H1 (cell line): ENCODE results near the gene GMPPA. TPM values are rescaled to one million over a fixed set of nuclear protein-coding genes. Genes with fewer than 3 reads are reported as not detected.

Source experiments
- ATF2 ChIP-seq: IDR thresholded peaks from 2 replicates; pipeline ENCODE4 v1.6.1; 2012; ENCODE audit warnings: low read length, inconsistent platforms
- BCL11A ChIP-seq, 2 experiments: IDR thresholded peaks; one replicate each; pipeline ENCODE4 v1.6.1; 2011; ENCODE audit warnings: low read depth in 2 of 2, low read length in 2 of 2, mild to moderate bottlenecking in 2 of 2
- CBX5 ChIP-seq: fragments of 300-800, 300-1000 bp; sonication (generic); IDR thresholded peaks from 2 replicates; pipeline ENCODE4 v1.7.1; 2016; ENCODE audit warnings: antibody characterized with exemption, low read length, low read depth
- CREB1 ChIP-seq: IDR thresholded peaks from 2 replicates; pipeline ENCODE4 v1.6.1; 2012; ENCODE audit warnings: inconsistent platforms
- EP300 ChIP-seq, 2 experiments: IDR thresholded peaks; 1 replicate in 1 of 2; 2 replicates in 1 of 2; pipeline ENCODE4 v1.6.1; 2011 to 2012; ENCODE audit warnings: low read depth in 2 of 2, low read length in 2 of 2, mild to moderate bottlenecking in 2 of 2, borderline replicate concordance in 1 of 2, inconsistent platforms in 1 of 2, moderate library complexity in 1 of 2
- FOSL1 ChIP-seq: IDR thresholded peaks from 2 replicates; pipeline ENCODE4 v1.6.1; 2011; ENCODE audit warnings: mild to moderate bottlenecking, low read depth, low read length, moderate library complexity; ENCODE audit not compliant: insufficient read depth
- GTF2F1 ChIP-seq: IDR thresholded peaks from 2 replicates; pipeline ENCODE4 v1.6.1; 2012; ENCODE audit warnings: low read depth, low read length, improper control_type of control experiment, borderline replicate concordance
- JUN ChIP-seq: IDR thresholded peaks from 2 replicates; pipeline ENCODE4 v1.6.1; 2011; ENCODE audit warnings: low read depth, mild to moderate bottlenecking, improper control_type of control experiment, low read length
- KDM1A ChIP-seq: fragments of 200-600, 300-600 bp; sonication (generic); IDR thresholded peaks from 2 replicates; pipeline ENCODE4 v1.7.1; 2016; ENCODE audit warnings: mild to moderate bottlenecking, low read length, borderline replicate concordance
- MAFK ChIP-seq: IDR thresholded peaks from 2 replicates; pipeline ENCODE4 v1.6.1; 2012; ENCODE audit warnings: low read depth, mild to moderate bottlenecking, improper control_type of control experiment, low read length
- NRF1 ChIP-seq: IDR thresholded peaks from 2 replicates; pipeline ENCODE4 v1.6.1; 2011; ENCODE audit warnings: mild to moderate bottlenecking, low read depth, low read length, improper control_type of control experiment
- PHF8 ChIP-seq: fragments of 200-600 bp; sonication (generic); conservative IDR thresholded peaks from 2 replicates; pipeline ENCODE4 v1.7.1; 2012; ENCODE audit warnings: low read depth, mild to moderate bottlenecking, inconsistent platforms, low read length, moderate library complexity
- POLR2A ChIP-seq, 2 experiments: IDR thresholded peaks; 1 replicate in 1 of 2; 2 replicates in 1 of 2; pipeline ENCODE4 v1.6.1; 2011; ENCODE audit warnings: low read depth in 2 of 2, low read length in 2 of 2, mild to moderate bottlenecking in 2 of 2; ENCODE audit errors: control extremely low read depth in 1 of 2
- POU5F1 ChIP-seq: IDR thresholded peaks from 2 replicates; pipeline ENCODE4 v1.6.1; 2011; ENCODE audit warnings: low read depth, mild to moderate bottlenecking, low read length, moderate library complexity
- RAD21 ChIP-seq, 2 experiments: IDR thresholded peaks in 1 of 2; conservative IDR thresholded peaks in 1 of 2; 2 replicates each; pipeline ENCODE4 v1.6.1; 2011; ENCODE audit warnings: low read depth in 2 of 2, low read length in 2 of 2, improper control_type of control experiment in 1 of 2, inconsistent platforms in 1 of 2, mild to moderate bottlenecking in 1 of 2, moderate library complexity in 1 of 2
- SRF ChIP-seq: IDR thresholded peaks from 2 replicates; pipeline ENCODE4 v1.6.1; 2011; ENCODE audit warnings: mild to moderate bottlenecking, low read depth, low read length, moderate library complexity
- TAF7 ChIP-seq: optimal IDR thresholded peaks from 2 replicates; pipeline ENCODE3; 2011; ENCODE audit warnings: low read depth, mild to moderate bottlenecking, inconsistent platforms, low read length, moderate library complexity, borderline replicate concordance
- TCF12 ChIP-seq: IDR thresholded peaks from 2 replicates; pipeline ENCODE4 v1.6.1; 2011; ENCODE audit warnings: low read depth, mild to moderate bottlenecking, low read length
- polyA plus RNA-seq, 7 experiments: library from polyadenylated mRNA; depleted of rRNA in 3 of 7; stranded (reverse) in 5 of 7; unstranded in 2 of 7; fragments of >200 nt in 5 of 7; fragments of 200-250 nt in 2 of 7; gene quantifications; 1 replicate in 5 of 7; 2 replicates in 1 of 7; 4 replicates in 1 of 7; pipeline versions ENCODE4 v1.2.1 to v1.2.3, GENCODE V29; 2011 to 2013; ENCODE audit warnings: missing spikeins in 2 of 7, mixed read lengths in 2 of 7
- total RNA-seq: library from RNA; stranded (reverse); fragmentation: NEBNext Ultra II Directional; extraction: Animal tissue kit (Norgen Biotek cat#: 25700); gene quantifications from 2 replicates; pipeline ENCODE4 v1.2.1, GENCODE V29; 2021
- TF ChIP-seq, protein P1 (sequence below): IDR thresholded peaks from 2 replicates; pipeline ENCODE4 v1.6.1; 2012; ENCODE audit warnings: inconsistent platforms
- TF ChIP-seq, protein P2 (sequence below): IDR thresholded peaks from 2 replicates; pipeline ENCODE4 v1.6.1; 2011; ENCODE audit warnings: low read length, improper control_type of control experiment

Gene GMPPA
- total and polyA plus RNA-seq, 2 of the 8 experiments (the other 6 are each of a cell fraction or from before 2014, with no cell fraction given): 34.3 to 98.8 TPM

GRCh38 chr2:219498280-219499057 lies at the start of gene GMPPA (continued):
- no peak for TF ChIP-seq POU5F1
- TF ChIP-seq EP300 (IDR thresholded peaks at IDR 0.05; ENCODE audit: borderline replicate concordance in 1 of 2, low read depth in 2 of 2, low read length in 2 of 2): no peak
- TF ChIP-seq NRF1: no peak
- no peak for TF ChIP-seq TCF12
- TF ChIP-seq CBX5: no peak
- TF ChIP-seq, protein P1, sequence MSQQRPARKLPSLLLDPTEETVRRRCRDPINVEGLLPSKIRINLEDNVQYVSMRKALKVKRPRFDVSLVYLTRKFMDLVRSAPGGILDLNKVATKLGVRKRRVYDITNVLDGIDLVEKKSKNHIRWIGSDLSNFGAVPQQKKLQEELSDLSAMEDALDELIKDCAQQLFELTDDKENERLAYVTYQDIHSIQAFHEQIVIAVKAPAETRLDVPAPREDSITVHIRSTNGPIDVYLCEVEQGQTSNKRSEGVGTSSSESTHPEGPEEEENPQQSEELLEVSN: peak; percentile 96
- peak; percentile 39 for TF ChIP-seq TAF7
- TF ChIP-seq KDM1A: no peak
- TF ChIP-seq FOSL1: no peak
- no peak for TF ChIP-seq JUN
- TF ChIP-seq, protein P2, sequence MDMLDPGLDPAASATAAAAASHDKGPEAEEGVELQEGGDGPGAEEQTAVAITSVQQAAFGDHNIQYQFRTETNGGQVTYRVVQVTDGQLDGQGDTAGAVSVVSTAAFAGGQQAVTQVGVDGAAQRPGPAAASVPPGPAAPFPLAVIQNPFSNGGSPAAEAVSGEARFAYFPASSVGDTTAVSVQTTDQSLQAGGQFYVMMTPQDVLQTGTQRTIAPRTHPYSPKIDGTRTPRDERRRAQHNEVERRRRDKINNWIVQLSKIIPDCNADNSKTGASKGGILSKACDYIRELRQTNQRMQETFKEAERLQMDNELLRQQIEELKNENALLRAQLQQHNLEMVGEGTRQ: peak; percentile 56; the same call in 1 of the 2 replicates
- TF ChIP-seq MAFK: no peak
- TF ChIP-seq BCL11A (IDR thresholded peaks at IDR 0.05; ENCODE audit: low read depth in 2 of 2, low read length in 2 of 2): no peak
- peak in 1 of 2 experiments; percentile 46; a peak in 1 of 3 replicates for TF ChIP-seq POLR2A (IDR thresholded peaks at IDR 0.05; ENCODE audit: control extremely low read depth in 1 of 2, low read depth in 2 of 2, low read length in 2 of 2)
- peak; percentile 19; the same call in 1 of the 2 replicates for TF ChIP-seq PHF8
- peak; percentile 55; the same call in 1 of the 2 replicates for TF ChIP-seq CREB1
- TF ChIP-seq RAD21 (IDR thresholded peaks at IDR 0.05 in 1 of 2, conservative IDR thresholded peaks at IDR 0.05 in 1 of 2; ENCODE audit: low read depth in 2 of 2, low read length in 2 of 2): no peak
- TF ChIP-seq ATF2: no peak
- no peak for TF ChIP-seq GTF2F1
- 0 out of 2 replicates have a peak, but pooled peaks have one; percentile 4 for TF ChIP-seq SRF
